Mesenteric fat pad (tissue), 1 donor: ENCODE measurements around the gene FZD10. TPM values are rescaled to one million over a fixed set of nuclear protein-coding genes. Genes with fewer than 3 reads are reported as not detected.

Experiments
- DNase-seq: peaks from one replicate; pipeline ENCODE4 v3.0.0-alpha.2; 2020; ENCODE audit warnings: low spot score
- total RNA-seq: library from RNA; stranded (reverse); fragmentation: NEBNext Ultra II Directional; extraction: Animal tissue kit (Norgen Biotek cat#: 25700); gene quantifications from one replicate; pipeline ENCODE4 v1.2.1, GENCODE V29; 2021
- donor health status: DM: yes; HTN: yes; CAD: no.

The FZD10 gene
- total RNA-seq, 1 donor from 2014 or later: 1.2 TPM

GRCh38 chr12:130202201-130202600 is 39.9 kb downstream of the FZD10 start:
- DNase-seq: no peak

GRCh38 chr12:130203151-130203550 is 40.9 kb downstream of the FZD10 start:
- DNase-seq: no peak

- DNase-seq: no peak
Observed at GRCh38 chr12:130204541-130204953, 42.3 kb downstream of the FZD10 start.

- no peak for DNase-seq
Observed at GRCh38 chr12:130205495-130205894, 43.2 kb downstream of the FZD10 start.

- no peak for DNase-seq
Observed at GRCh38 chr12:130212384-130212989, 50.2 kb downstream of the FZD10 start.

- DNase-seq: no peak
Observed at GRCh38 chr12:130213249-130213648, 51.0 kb downstream of the FZD10 start.

GRCh38 chr12:130214686-130215395 is 52.6 kb downstream of the FZD10 start:
- no peak for DNase-seq

Other genes starting within 250 kb of the FZD10 start
- not detected for gene PIWIL1, start 175.4 kb downstream of the FZD10 start, total RNA-seq